ENCODE data around the gene ISYNA1.

ISYNA1 gene

DNA sequence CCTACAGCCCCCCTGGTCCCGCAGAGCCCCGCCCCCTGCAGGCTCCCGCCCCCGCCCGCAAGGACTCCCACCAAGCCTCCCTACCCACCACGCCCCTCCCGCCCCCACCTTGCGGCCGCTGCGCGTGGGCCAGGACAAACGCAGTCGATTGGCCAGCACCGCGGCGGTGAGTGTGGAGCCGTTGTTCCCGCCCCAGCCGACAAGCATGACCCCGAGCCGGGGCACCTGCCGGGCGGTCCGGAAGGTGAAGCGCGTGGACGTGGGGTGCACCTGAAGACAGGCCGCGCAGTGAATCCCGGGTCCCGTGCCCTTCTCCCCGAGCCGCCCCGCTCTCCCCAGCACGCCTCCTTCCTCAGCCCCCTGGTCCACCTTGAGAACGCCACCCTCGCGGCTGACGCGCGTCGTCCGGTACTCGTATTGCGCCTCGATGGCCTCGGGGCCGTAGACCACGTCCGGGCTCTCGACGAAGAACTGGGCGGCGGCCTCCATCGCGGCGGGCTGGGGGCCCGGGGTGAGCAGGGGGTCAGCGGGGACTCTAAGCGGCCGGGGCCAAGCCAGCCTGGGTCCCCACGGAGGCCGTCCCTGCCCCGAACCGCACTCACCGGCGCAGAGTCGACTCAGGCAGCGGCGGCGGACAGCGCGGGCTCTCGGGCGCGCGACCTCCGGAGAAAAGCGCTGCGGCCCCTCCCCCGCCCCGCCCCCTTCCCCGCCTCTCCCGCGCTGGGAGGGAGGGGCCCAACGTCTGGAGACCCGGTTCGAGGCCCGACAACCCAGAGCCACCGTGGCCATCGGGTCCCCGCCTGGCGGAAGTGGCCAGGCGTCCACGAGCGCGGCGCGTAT lies at the start of gene ISYNA1:
Gene ISYNA1 (minus strand): TSS at position 643 of the 840 bp plus-strand sequence. CDS start 154 bp downstream, at position 489.
- DNase-seq = peak; percentile 51 to 53

DNA sequence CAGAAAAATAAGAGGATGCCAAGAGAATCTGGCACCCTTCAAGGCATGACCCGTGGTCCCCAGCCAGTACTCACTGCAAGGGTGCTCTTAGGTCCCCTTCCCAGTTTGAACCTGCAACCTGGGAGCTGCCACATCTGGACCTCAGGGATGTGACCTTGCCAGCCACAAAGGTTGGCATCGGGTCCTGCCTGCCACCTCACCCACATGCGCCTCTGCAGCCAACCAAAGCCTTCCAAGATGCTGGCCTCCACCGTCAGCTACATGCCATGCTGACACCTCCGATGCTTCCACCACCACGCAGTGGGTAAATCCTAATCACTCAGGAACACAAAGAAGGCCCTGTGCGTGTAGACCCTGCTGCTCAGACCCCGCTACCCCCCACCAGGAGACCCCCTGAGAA lies 48.8 kb upstream of the ISYNA1 start:
- DNase-seq = no peak

GRCh38 chr19:18484992-18485391 lies 47.1 kb upstream of the ISYNA1 start:
- DNase-seq = no peak

- DNase-seq = no peak
These were observed 45.4 kb upstream of the ISYNA1 start for GRCh38 chr19:18483119-18483890.

DNA sequence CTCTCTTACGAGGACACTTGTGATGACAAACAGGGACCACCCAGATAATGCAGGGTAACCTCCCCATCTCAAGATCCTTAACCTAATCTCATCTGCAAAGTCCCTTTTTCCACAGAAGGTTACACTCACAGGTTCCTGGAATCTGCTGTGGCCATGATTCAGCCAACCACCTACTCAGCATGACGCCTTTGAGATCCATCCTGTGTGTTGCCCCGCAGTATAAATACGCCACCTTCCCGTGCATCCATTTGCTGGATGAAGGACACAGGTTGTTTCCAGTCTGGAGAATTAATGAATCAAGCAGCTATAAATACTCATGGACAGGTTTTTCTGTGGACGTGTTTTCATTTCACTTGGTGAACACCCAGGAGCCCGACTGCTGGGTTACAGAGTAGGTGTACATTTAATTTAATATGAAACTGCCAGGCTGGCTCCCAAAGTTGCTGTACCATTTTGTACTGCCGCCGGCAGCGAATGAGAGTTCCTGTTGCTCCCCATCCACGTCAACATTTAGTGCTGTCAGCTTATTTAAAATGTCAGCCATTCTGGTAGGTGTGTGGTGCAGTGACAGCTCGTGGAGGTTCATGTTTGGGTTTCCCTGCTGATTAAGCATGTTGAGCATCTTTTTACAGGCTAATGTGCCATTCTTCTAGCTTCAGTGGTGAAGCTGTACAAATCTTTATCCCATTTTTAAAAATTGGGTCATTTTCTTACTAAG lies 43.7 kb upstream of the ISYNA1 start:
- DNase-seq = peak; percentile 48 to 62

DNA sequence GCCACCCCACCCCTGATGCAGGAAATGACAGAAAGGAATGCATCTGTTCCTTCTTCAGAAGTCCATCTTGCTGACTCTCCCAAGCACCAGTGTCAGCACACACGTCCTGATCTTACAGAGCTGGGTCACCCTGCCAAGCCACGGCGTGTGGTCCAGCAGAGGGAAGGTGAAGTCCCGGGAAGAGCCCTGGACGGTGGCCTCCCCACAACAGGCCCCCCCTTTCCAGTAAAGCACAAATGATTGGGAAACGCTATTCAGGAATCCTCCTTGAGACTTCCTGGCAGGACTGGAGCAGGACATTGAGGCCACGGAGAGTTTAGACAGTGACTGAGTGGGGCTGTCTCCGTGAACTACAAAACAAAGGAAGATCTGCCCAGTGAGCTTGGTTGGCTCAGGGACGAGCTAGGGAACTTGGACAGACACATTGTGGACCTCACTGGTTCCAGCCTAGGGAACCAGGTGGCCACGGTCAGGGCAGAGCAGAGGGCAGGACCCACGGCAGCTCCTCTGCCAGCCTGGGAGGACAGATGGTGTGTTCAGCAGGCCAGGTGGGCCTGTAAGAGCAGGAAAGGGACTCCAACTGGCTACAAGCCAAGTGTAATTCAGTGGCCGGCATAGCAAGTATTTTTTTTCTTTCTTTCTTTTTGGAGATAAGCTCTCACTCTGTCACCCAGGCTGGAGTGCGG lies 42.2 kb upstream of the ISYNA1 start:
- DNase-seq = no peak

DNA sequence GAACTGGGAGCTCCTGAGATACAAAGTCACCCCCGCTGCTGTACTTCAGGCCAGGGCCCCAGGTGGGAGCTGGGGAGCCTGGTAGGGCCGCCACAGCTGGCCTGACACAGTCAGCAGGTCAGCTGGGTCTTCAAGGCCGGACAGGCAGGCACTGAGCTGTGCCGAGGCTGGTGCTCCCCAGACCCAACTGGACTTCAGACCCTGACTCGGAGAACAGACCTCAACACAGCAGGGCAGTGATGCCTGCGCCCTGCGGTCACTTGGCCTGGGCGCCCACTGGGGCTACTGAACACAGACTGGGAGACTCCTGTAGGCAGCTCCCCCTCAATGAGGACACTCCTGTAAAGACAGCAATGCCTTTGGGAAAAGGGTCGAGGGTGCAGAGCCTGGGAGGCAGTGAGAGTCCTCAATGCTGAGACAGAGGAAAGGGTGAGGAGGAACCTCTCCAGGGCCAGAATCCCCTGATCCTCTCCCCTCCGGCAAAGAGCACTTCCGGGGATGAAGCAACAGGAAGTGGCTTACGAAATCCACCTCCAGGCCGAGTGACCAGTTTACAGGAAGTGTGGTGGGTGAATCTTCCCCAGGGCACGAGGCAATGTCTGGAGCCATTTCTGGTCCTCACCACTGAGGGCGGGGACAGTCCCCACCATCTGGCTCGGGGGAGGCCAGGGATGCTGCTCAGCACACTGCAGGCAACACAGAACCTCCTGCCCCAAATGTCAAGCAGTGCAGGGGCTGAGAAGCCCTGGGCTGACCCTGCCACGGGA lies 40.8 kb upstream of the ISYNA1 start:
- peak; percentile 82 to 87 for DNase-seq

GRCh38 chr19:18477974-18478373 lies 40.0 kb upstream of the ISYNA1 start:
- no peak for DNase-seq

DNA sequence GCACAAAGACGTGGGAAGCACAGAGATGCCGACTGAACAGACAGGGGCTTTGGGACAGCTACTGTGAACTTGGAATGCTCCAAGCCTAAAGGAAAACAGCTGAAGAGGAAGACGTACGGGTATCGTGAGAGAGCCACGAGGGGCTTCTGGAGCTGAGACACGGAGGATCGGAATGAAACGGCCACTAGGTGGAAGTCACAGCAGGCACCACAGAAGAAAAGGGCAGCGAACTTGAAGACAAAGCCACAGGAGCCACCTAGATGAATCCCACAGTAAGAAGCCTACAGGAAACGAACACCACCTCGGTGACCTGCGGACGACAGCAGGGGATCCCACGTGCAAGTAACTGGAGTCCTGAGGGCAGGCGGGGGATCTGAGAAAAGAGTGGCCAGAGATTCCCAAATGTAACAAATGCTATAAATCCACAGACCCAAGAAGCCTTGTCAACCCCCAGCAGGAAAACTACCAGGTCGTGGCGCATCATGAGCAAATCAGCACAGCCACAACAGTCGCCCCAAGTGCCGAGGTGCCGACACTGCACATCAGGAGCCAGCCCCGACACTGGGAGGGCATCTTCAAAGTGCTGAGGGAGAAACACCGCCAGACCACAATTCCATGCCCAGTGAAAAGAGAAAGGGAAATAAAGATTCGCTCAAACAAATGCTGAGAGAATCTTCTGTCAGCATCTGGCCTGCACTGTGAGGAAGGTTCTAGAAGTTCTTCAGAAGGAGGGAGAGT lies 39.3 kb upstream of the ISYNA1 start:
- DNase-seq = no peak

DNA sequence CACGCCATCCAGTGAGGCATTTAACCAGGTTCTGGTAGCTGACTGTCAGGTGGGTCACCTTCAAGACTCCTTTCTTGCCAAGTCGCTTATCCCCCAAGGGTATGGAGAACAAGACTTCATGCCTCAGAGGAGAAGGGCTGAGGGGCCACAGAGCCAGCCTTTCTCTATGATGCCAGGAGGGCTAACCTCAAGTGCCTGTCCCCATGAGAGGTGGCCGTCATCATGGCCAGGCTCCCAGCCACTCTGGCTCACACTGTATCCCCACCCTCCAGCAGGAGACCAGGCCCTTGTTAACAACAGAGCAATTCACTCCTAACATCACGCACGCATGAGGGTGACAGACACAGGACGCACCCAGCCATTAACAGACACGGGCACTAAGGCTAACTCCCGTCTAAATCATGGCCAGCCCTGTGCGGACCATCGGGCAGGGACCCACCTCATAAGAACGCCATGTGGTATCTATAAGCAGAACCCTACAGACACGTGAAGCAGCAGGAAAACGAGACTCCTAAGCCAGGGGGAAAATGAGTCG lies 38.6 kb upstream of the ISYNA1 start:
- DNase-seq = no peak

DNA sequence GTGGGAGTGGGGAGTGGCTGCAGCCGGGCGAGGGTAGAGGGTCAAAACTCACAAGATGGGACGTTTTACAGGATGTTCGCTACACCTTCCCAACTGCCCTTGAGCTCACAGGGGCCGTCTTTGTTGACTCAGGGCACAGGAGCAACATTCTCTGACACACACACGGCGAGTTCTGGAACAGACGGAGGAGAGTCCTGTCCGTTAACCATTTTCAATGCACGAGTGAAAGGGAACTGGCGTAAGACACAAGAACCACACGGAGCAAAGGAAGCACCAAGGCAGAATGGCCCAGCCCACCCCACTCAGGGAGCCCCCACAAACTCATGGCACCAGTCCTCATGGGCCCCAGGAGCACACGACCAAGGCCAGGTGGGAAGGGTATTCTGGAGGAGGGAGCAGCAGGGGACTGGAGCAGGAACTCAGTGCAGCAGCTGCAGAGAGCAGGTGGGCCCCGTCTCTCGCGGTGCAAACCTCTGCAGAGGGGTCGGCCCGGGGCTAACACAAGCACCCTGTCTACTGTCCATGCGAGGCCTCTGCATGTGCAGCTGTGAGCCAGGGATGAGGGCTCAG lies 37.9 kb upstream of the ISYNA1 start:
- no peak for DNase-seq

DNA sequence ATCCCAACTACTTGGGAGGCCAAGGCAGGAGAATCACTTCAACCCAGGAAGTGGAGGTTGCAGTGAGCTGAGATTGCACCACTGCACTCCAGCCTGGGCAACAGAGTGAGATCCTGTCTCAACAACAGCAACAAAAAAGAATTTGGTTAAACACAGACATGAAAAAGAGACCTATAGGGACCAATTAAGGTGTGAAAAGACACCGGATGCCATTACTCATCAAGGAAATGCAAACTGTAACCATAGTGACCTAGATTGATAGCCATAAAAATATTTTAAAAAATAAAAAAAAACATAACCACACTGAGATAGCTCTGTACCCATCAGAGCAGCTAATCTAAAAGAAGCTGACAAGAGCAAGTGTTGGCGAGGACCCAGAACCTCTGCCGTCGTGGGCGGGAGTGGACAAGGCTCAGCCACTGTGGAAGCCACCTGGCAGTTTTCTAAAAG lies 37.1 kb upstream of the ISYNA1 start:
- DNase-seq = no peak

DNA sequence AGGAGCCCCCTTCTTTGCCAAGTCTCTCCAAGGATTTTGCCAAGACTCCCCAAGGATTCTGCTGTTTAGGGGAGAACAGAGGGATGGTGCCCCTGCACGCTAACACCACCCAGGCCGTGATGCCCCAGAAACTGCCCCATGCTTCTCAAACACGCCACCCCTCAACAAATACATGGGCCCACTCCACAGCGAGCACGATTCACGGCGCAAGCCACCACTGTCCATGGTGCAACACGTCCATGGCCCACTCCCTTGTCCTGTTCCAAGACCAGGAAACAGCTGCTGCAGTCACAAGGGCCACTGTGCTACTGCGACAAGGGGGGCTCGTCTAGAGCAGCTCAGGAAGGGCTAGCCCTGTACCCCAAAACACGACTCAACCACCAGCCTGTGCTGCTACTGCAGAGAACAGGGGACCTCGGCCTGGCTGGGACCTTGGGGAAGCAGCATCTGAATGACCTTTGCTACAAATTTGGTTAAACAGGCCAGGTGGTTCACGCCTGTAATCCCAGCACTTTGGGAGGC lies 36.5 kb upstream of the ISYNA1 start:
- DNase-seq = no peak

- no peak for DNase-seq
These were observed 35.8 kb upstream of the ISYNA1 start for GRCh38 chr19:18473706-18474087.

GRCh38 chr19:18473003-18473705 lies 35.2 kb upstream of the ISYNA1 start:
- no peak for DNase-seq

DNA sequence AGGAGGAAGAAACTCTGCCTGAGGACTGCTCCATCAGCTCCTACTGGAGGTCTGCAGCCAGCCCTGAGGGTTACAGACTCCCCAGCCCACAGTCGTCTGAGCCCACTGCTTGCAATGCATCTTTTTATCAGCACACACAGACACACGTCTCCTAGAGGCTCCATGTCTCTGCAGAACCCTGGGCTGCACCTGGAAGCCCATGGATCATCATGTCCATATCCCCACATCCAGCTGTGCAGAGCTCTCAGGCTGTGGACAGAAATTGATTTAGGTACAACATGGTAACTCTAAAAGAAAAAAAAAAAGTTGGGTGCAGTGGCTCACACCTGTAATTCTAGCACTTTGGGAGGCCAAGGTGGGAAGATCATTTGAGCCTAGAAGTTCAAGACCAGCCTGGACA lies 32.9 kb upstream of the ISYNA1 start:
- DNase-seq = no peak

DNA sequence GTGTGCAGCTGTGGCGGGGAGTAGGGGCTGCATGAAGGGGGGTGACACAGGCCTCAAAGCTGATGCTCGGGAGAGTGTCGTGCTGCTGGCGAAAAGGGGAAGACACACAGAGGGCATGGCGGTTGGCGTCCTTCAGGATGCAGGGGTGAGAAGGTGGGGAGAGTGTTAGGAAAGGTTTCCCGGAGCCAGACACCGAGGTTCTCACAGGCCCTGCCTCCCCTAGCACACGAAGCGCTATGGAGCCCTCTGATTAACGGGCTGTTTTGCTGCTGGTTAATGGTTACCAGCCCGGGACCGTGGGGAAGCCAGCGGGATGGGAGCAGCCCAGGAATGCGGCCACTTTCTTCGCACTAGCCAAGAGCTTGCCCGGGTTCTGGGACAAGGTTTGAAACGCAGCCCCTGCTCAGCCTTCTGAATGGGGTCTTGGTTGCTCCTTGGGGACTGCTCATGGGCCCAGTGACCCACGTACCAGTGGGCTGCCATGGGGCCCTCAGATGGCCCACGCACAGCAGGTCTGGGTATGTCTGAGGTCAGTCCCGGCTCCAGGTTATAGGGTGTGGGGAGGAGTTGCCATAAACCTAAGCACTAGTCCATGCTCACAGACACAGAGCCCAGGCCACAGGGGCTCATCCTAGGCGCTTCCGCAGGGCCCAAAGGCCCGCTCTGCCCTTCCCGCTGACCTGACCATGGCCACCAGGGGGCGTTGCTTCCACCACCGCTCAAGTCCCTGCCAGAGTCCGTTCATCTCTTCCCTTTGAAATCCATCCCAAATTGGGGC lies 31.3 kb upstream of the ISYNA1 start:
- DNase-seq = peak; percentile 73 to 78

DNA sequence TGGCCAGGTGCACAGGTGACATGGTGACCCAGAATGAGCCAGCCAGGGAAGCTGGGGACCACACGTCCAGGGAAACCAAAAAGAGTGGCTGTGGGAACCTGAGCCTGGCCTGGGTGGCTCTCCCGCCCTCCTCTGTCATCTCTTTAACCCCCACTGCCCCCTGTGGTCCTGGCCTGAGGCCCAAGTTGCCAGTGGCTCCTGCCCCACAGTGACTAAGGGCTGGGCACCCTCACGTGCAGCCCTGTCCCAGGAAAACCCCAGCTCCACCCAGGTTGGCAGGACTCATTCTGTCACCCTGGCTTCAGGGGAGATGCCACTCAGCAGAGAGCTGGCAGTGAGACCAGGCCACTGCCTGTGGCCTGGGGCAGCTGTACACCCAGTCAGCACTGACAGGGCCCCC lies 30.6 kb upstream of the ISYNA1 start:
- no peak for DNase-seq

GRCh38 chr19:18467978-18468377 lies 30.0 kb upstream of the ISYNA1 start:
- DNase-seq = no peak
